Gastrocnemius medialis (tissue), 4 donors: ENCODE measurements around the gene LBH.

Experiments
- CTCF ChIP-seq, 5 experiments: fragments of 450-650 bp in 3 of 5; fragments of 200-600 bp in 2 of 5; sonication (generic) in 2 of 5; IDR thresholded peaks in 4 of 5; conservative IDR thresholded peaks in 1 of 5; 1 replicate in 4 of 5; 2 replicates in 1 of 5; pipeline ENCODE4 v1.5.1; 2016 to 2019; ENCODE audit warnings: antibody characterized with exemption in 5 of 5, mild to moderate bottlenecking in 3 of 5, moderate library complexity in 3 of 5
- POLR2A ChIP-seq, 2 donors: fragments of 450-650 bp; IDR thresholded peaks; one replicate each; pipeline ENCODE4 v1.6.1; 2017; ENCODE audit warnings: antibody characterized with exemption in 2 of 2, mild to moderate bottlenecking in 2 of 2, moderate library complexity in 2 of 2

DNA sequence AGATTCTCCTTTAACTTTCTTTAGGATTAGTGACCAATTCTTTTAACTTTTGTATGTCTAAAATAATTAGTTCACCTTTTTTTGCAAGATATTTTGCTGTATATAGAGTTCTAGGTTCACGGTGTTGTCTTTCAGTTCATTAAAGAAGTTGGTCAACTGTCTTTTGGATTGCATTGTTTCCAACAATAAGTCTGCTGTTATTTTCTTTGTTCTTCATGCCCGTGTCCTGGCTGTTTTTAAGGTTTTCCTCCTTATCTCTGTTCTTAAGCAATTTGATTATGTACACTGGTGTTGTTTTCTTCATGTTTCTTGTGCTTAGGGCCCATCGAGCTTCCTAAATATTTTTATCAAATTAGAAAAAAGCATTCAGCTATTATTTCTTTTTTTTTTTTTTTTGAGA lies 54.4 kb downstream of the LBH start:
- no peak for TF ChIP-seq CTCF (IDR thresholded peaks at IDR 0.05 in 4 of 5, conservative IDR thresholded peaks at IDR 0.05 in 1 of 5)
- TF ChIP-seq POLR2A (IDR thresholded peaks at IDR 0.05), result no peak
